GM19467 (cell line): ENCODE data around the gene SYMPK.

Experiments
- ATAC-seq: cut with Tn5 transposase; IDR thresholded peaks from one replicate; pipeline ENCODE4 v1.9.1; 2021; ENCODE audit warnings: mild to moderate bottlenecking, moderate library complexity; ENCODE audit not compliant: unreplicated experiment

Gene SYMPK

DNA sequence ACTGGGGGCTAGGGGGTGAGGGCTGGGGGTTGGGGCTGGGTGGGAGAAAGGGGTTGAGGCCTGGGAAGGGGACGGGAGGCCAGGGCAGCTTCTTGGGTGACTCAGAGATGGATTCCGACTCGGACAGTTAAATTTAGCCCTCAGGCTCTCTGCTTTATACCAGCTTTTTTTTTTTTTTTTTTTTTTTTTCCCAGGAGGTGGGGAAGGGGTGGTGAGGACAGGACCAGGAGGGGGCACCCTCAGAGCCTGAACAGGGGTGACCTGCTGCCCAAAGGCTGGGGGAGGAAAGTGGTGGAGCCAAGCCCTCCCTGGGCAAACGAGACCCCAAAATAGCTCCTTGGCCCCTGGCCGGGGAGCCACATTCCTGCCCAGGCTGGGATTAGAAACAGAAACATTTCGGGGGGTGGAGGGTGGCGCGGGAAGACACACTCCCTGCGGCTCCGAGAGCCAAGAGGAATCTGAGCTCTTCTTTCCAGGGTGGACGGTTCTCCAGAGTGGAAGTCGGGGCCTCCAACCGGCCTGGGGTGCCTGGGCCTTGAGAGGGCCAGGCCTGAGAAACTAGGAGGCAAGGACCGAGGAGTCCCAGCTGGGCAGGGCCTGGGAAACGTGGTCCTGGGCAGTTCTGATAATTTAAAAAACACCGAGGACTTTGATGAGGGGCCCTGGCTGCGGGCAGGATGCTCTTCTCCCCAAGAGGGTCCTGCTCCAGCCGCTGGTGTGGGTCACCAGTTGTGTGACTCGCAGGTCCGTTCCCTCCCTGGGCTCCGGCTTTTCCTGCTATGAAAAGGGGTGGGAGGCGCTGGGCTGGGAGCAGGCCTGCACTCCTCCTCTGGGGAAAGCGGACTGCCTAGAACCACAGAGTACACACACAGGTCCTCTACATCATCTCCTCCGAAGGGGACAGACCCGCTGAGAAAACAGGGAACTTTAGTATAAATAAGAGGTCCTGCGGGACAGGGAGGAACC, 79.8 kb downstream of the SYMPK start:
- ATAC-seq = no peak

DNA sequence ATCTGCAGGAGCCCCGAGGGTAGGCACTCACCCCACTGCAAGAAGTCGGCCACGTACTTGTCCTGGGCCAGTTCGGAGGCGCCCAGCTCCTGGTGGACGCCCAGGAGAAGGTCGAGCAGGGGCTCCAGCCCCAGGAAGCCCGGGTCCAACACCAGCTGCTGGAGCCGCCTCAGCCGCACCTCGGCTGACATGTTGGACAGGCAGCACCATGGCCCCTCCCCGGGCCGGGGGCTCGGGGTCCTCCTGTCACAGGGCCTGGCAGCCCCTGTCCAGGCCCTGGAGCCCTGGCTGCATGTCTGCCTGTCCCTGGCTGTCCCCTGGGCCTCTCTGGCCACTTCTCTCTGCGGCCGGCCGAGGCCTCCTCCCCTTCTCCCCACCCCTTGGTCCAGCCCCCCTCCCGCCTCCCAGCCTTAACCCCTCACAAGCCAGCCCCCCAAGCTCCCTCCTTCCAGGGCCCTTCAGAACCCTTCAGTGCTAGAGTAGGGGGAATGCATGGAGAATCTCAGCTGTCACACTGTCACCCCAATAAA, 80.7 kb downstream of the SYMPK start, which contains the start of gene DMPK:
TSS of gene DMPK (minus strand) at position 329 of the 530 bp plus-strand sequence. CDS start at position 191, 138 bp downstream.
- ATAC-seq = no peak

DNA sequence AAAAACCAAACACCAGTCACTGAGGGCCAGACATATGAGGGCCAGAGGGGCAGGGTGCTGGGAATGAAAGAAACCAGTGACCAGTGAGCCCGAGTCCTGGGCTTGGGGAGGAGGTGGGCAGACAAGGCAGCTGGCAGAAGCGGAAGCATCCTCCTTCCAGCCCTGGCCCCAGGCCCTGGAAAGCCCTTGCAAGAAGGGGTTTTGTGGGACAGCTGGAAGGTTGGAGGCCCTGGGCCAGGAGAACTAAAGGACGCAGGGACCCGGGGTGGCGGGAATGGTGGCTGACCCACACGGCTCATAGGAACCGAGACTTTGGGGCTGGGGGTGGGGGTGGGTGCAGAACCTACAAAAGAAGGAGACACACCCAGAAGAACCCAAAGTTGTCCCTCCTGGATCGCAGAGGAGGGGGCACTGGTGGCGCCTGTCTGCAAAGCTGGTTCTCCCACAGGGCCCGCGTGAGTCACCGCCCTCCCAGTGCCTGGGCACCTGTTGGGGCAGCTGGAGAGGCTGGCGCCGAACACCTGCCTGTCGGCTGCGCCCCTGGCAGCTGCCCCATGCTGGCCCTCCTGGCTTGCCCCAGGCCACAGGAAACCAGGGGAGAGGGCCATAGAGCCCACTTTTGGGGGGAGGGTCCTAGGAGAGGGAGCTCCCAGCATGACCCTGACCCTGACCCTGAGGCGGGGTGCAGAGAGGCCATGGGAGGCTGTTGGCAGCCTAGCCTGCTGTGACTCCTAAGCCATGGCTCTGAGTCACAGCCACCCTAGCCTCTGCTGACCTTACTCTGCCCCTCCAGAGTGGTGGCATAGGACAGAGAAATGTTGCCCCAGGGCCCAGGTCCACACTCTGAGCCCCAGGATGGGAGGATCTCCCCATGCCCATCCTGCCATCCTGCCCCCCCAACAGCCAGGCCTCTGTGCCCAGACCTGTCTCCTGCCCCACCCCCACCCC, 81.5 kb downstream of the SYMPK start:
- ATAC-seq = no peak

DNA sequence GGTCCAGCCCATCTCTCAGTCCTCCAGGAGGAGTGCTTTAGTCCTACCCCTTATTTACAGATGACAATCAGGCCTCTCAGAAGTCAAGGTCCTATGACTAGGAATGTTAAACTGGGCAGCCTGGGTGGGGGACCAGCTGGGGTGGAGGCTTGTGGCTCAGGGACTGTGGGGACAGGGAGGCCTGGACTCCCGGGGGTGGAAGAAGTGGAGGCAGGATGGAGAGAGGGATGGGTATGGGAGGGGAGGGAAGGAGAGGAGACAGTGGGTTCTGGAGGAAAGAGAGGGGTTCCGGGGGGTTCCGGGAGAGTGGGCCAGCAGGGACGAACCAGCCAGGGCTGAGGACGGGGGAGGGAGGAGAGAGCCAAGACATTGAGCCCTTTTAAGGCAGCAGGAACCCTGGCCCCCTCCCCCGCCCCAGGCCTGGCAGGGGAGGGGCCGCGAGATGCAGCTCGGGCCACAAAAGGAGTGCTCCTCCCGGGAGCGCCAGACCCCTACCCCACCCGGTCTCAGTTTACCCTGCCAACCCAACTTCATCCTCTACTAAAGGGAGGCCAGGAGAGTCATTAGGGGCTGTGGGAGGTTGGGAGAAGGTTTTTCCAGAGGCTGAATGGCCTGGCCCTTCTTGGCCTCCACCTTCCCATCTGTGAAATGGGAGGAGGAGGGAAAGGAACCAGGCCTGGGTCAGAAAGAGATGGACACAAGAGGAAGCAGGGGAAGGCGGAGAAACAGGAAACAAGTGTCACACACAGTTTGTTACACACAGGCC, 82.3 kb downstream of the SYMPK start:
- ATAC-seq = no peak

DNA sequence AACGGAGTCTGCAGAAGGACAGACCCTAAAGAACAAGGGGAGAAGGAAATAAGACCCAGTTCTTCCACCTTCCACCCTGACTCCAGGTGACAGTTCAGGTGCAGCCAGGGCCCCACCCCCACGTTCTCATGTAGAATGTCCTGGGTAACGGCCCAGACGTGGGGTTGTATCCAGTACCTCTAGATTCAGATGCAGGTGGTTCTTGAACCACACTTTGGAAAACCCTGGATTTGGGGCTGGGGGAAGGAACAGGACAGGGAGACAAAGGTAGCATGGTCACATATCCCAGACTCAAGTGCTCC, 82.8 kb downstream of the SYMPK start:
- ATAC-seq = no peak

DNA sequence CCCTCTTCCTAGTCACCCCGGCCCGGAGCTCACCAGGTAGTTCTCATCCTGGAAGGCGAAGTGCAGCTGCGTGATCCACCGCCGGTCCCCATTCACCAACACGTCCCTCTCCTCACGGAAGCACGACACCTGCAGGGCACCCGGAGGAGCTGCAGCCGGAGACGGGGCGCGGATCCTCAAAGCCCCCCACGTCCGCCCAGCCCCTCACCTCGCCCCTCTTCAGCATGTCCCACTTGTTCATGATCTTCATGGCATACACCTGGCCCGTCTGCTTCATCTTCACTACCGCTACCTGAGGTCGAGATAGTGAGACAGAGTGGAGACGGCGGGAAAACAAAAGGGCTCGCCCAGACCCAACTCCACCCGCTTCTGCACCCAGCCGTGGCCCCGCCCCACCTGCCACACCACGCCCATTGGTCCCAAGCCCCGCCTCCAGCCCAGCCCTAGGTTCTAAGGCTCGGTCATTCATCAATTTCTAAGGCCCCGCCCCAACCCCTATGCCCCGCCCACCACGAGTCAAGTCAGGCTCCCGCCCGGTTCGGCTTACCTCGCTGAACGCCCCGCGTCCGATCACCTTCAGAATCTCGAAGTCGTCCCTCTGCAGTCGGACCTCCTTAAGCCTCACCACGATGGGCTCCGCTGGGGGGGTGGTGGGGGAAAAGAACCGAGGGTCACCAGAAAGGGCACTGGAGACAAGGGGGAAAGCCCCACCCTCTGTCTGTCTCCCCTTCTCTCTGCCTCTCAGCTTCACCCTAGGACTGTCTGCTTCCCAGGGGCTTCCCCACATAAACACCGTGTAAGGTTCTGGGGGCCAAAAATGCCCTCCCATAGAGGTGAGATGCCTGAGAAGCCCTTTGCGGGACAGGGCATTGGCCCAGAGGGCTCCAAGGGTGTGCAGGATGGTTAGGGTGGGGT, 83.5 kb downstream of the SYMPK start:
- peak; percentile 67 for ATAC-seq

DNA sequence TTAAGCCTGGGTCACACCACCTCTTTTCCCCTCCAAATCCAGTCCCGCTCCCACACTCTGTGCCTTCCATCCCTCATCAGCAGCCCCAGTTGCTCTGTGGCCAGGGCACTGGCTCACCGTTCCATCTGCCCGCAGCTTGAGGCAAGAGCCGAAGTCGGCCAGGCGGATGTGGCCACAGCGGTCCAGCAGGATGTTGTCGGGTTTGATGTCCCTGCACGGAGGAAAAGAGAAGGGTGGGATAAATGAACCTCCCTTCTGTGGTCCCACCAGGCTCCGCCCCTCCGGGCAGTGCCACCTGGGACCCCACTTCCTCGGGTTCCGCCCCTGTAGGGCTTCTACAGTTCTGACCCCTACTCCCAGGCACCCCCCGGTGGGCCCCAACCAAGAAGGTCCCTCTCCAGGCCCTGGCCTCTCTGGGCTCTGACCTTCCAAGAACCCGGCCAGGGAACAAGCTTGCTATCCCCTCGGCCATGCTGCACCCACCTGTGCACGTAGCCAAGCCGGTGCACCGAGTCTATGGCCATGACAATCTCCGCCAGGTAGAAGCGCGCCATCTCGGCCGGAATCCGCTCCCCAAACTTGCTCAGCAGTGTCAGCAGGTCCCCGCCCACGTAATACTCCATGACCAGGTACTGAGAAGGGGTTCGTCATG, 84.8 kb downstream of the SYMPK start:
- no peak for ATAC-seq

DNA sequence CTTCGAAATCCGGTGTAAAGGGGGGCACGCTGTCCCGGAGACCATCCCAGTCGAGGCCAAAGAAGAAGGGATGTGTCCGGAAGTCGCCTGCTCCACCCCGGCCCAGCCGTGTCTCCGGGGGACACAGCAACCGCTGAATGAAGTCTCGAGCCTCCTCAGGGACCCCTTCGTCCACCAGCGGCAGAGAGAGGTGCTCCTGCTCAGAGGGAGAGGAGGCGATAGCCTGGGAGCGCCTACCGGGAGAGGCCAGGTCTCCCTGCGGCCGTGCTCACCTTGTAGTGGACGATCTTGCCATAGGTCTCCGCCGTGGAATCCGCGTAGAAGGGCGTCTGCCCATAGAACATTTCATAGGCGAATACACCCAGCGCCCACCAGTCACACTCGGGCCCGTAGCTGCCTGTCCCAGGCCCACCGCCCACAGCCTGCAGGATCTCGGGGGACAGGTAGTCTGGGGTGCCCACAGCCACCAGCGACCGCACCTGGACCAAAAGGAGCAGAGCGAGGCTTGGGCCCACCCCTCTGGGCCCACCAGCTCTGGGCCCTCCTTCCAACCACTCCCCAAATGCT, 85.5 kb downstream of the SYMPK start:
- ATAC-seq = no peak

DNA sequence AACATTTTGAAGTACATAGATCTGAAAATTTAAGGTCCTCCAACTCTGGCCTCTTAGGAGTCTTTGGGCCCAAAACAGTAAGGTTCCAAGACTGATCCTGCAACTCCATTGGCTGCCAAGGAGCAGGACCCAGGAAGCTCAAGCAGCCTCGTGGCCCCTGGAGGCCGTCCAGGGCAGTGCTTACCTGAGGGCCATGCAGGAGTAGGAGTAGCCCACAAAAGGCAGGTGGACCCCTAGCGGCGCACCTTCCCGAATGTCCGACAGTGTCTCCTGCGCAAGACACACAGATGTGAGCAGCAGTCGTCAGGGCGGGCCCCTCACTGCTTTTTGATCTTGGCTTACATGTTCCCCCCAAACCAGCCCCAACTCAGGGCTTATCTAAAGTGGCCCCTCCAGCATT, 88.2 kb downstream of the SYMPK start:
- ATAC-seq = no peak

DNA sequence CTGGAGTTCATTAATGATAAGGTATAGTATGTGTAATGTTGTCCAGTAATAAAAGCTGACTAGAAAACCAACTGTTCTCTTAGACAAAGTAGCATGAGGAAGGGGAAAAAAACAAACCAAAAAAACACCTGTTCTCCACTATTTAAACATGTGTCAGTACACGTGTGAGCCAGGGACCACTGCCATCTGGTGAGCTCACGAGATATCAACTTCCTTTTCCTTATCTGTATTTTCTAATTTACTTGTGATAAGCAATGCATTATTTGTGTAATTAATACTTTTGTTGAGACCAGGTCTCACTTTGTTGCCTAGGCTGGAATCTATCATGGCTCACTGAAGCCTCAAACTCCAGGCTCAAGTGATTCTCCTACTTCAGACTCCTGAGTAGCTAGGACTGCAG, 89.6 kb downstream of the SYMPK start:
- ATAC-seq = no peak

DNA sequence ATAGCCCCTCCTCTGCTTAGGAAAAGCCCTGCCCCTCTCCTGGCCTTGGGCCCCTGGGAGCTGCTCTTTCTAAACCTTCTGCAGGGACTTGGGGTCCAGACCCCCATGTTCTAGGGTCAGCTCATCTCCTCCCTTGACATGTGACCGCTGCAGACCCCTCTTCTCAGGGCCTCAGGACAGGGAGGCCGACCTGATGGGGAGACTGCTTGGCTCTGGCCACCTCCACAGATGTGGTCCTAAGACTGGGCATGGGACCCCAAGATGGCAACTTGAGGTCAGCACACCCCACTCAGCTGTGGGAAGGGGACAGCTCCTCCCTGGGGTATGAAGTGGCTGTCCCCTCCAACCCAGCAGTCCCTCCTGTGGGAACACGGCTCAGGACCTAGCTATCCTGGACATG, 90.0 kb downstream of the SYMPK start:
- ATAC-seq = no peak

DNA sequence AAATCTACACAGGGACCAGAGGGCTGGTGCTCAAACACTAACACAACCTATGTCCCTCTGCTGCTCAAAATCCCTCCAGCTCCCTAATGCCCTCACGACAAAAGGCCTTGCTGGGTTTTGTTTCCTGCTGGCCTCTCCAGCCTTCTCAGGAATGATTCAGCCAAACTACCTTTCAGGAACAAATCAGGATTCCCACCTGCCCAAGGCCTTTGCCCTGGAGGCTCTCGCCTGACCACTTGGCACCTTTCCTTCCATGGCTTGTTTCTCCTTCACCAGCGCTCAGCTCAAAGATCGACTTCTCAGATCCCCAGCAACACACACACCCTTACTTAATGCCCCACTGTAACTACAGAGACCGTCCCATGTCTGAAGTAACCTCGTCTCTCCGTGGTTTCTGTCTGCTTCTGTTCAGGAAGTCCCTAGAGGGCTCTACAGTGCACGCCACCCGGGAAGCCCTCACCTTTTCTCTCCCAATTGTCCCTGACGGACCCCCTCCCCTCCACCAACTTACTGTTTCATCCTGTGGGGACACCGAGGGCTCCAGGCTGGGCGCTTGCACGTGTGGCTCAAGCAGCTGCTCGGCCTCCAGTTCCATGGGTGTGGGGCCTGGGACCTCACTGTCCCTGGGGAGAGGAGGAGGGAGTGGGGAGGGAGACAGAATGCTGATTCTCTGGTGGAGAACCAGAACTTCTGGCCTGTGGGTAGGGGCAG, 90.7 kb downstream of the SYMPK start:
- no peak for ATAC-seq

DNA sequence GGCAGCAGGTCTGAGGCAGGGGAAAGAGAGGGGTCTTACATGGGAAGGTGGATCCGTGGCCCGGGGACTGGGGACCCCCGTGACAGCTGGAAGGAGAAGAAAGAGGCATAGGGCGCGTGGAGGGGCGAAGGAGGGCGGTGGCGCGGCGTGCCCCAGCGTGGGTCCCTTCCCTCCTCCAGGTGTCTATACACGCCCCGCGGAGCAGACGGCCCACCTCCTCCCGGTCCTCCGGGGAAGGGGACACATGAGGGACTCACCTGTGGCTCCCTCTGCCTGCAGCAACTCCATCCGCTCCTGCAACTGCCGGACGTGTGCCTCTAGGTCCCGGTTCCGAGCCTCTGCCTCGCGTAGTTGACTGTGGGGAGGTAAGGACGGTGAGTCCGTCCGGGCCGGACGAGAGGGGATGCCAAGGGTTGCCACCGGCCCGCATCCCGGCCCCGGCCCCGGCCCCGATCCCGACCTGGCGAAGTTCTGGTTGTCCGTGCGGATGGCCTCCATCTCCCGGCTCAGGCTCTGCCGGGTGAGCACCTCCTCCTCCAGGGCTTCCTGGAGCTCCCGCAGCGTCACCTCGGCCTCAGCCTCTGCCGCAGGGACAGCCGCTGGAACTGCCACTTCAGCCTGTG, 91.5 kb downstream of the SYMPK start:
- ATAC-seq = no peak

DNA sequence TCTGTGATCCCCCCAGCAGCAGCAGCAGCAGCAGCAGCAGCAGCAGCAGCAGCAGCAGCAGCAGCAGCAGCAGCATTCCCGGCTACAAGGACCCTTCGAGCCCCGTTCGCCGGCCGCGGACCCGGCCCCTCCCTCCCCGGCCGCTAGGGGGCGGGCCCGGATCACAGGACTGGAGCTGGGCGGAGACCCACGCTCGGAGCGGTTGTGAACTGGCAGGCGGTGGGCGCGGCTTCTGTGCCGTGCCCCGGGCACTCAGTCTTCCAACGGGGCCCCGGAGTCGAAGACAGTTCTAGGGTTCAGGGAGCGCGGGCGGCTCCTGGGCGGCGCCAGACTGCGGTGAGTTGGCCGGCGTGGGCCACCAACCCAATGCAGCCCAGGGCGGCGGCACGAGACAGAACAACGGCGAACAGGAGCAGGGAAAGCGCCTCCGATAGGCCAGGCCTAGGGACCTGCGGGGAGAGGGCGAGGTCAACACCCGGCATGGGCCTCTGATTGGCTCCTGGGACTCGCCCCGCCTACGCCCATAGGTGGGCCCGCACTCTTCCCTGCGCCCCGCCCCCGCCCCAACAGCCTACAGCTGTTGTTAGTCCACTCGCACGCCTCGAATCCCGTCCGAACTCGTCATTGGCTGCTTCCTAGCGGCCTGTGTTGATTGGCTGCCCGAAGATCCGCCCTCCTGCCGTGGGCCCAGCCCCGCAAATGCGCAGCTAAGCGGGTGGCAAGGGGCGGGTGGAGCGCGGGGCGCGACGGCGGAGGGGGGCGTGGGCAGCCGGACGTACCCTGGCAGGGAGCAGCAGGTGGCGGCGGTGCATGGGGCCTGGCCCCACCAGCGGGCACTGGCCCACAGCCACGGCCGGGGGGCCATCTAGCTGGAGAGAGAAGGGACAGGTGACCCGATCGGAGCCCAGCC, 92.5 kb downstream of the SYMPK start:
- ATAC-seq = peak; percentile 46

DNA sequence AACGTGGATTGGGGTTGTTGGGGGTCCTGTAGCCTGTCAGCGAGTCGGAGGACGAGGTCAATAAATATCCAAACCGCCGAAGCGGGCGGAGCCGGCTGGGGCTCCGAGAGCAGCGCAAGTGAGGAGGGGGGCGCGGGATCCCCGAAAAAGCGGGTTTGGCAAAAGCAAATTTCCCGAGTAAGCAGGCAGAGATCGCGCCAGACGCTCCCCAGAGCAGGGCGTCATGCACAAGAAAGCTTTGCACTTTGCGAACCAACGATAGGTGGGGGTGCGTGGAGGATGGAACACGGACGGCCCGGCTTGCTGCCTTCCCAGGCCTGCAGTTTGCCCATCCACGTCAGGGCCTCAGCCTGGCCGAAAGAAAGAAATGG, 93.1 kb downstream of the SYMPK start:
- ATAC-seq = no peak

DNA sequence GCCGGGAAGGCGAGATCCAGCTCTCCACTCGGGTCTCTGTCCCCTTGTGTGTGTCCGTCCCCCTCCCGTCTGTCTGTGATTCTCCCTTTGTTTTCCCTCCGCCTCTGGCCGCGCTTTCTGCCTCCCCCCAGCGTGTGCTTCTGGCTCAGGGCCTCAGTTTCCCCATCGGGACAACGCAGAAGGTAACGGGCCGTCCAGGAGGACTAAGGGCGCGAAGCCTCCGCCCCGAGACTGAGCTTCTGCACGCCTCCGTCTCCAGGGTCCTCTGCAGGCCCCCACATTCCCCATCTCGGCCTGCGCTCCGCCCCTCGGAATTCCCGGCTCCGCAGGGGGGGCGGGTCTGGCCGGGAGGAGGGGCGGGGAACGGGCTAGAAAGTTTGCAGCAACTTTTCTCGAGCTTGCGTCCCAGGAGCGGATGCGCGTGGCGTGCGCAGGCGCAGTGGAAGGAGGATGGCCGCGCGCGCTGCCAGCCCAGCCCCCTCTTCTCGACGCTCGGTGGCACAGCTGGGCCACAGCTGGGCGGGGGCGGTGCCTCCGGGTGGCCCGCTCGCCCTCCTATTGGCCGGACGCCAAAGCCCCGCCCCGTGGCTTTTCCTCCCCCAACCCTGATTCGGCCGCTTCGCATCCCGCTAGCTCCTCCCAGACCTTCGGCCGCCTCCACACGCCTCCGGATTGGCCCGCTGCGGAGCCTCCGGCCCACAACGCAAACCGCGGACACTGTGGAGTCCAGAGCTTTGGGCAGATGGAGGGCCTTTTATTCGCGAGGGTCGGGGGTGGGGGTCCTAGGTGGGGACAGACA, 93.8 kb downstream of the SYMPK start, which contains the start of gene SIX5:
TSS of gene SIX5 (minus strand) at position 269 of the 799 bp plus-strand sequence. CDS start 408 bp downstream, outside the sequence.
- ATAC-seq = peak; percentile 59
